AG09309 (cell line): ENCODE results near the gene FAM120AOS.
"Not testable (repeated sequence)": the region's sequence is repeated elsewhere in the genome, so short reads cannot be mapped to it uniquely, and the experiment has no call there.

Source experiments
- DNase-seq: peaks from one replicate; pipeline ENCODE4 v3.0.0-alpha.2; 2010; ENCODE audit warnings: low read depth
- H3K4me3 ChIP-seq: 2 replicates; pipeline ENCODE4 v1.5.1; 2011; ENCODE audit warnings: mild to moderate bottlenecking, low read depth, low read length, moderate library complexity; ENCODE audit not compliant: control insufficient read depth
- CTCF ChIP-seq: IDR thresholded peaks from 2 replicates; pipeline ENCODE4 v1.5.1; 2011; ENCODE audit warnings: mild to moderate bottlenecking, low read depth, low read length, inconsistent platforms; ENCODE audit not compliant: insufficient read depth, control insufficient read depth; ENCODE audit errors: missing control alignments

Gene FAM120AOS

DNA sequence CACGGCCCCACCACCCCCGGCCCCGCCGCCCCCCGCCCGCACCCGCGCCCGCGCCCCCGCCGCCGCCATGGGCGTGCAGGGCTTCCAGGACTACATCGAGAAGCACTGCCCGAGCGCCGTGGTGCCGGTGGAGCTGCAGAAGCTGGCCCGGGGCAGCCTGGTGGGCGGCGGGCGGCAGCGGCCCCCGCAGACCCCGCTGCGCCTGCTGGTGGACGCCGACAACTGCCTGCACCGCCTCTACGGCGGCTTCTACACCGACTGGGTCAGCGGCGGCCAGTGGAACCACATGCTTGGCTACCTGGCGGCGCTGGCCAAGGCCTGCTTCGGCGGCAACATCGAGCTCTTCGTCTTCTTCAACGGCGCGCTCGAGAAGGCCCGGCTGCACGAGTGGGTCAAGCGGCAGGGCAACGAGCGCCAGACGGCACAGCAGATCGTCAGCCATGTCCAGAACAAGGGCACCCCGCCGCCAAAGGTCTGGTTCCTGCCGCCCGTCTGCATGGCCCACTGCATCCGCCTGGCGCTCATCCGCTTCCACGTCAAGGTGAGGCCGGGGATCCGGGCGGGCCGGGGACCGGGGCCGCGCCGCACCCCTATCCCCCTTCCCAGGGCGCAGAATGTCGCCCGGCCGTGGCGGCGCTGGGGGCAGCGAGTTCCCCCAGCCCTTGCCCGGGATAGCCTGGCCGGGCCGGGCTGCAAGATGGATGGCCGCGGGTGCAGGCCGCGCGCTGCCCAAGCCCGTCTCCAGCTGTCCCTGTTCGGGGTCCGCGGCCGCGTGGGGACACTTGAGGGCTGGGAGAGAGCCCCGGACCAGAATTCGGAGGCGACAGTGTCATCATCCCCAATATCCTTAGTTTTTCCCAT, 1.3 kb downstream of the FAM120AOS start:
- H3K4me3 ChIP-seq, result peak overlapping the region; percentile 59
- no peak for DNase-seq
- TF ChIP-seq CTCF, result no peak

GRCh38 chr9:93450945-93451815, 2.2 kb downstream of the FAM120AOS start, which contains the start of gene FAM120A:
Gene FAM120A (plus strand): TSS chr9:93451685. CDS start chr9:93451916, 231 bp downstream.
- DNase-seq, result no peak
- H3K4me3 ChIP-seq, result peak within 1 kb of the TSS; percentile 76
- TF ChIP-seq CTCF, result no peak

GRCh38 chr9:93447655-93448054, 5.7 kb downstream of the FAM120AOS start:
- no peak overlapping the region for H3K4me3 ChIP-seq
- no peak for DNase-seq
- TF ChIP-seq CTCF, result no peak

DNA sequence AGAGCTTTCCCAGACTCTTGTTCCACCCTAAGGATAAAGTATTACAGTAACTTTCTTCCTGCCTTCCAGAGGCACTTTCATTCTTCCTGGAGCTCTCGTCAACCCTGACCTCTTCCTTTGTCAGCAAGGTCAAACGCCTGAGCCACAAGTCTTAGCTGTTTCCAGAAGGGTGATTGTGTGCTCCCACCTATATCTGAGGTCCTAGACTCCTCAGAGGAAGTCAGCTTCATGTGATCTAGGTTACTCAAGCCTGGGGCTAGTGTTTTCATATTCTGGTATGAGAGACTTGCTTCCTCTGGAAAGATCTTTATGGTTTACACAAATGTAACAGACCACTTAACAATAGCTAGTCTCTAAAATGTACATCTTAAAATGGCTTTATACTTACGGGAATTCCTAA, 7.3 kb downstream of the FAM120AOS start:
- no peak overlapping the region for H3K4me3 ChIP-seq
- no peak for DNase-seq
- TF ChIP-seq CTCF, result no peak

DNA sequence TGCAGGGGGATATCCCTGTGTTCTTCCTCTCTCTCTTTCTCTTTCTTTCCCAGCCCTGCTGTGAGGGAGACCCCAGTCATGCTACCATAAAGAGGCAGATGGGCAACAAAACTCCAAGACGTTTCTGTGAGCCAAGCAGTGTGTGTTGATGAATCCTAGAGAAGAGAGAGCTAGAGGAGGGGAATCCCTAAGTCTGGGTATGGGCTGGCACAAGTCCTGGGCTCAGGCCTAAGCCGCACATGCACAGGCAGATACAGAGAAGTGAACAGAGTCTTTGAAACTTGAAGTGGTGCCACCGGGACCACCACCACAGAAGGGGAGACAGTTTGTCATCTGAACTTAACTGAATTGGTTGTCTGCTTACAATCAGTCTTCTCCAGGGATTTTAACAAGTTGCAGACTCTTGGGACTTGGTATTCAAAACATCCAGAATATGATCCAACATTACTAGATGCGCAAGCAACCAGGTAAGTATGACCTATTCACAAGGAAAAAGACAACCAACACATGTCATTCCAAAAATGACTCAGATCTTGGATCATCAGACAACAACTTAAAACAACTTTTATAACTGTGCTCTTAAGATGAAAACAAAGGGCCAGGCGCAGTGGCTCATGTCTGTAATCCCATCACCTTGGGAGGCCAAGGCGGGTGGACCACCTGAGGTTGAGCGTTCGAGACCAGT, 12.3 kb downstream of the FAM120AOS start:
- TF ChIP-seq CTCF, result no peak
- no peak overlapping the region for H3K4me3 ChIP-seq
- no peak for DNase-seq

- not testable (repeated sequence) for DNase-seq, H3K4me3 ChIP-seq
Measured at GRCh38 chr9:93439301-93439700, 14.1 kb downstream of the FAM120AOS start.

DNA sequence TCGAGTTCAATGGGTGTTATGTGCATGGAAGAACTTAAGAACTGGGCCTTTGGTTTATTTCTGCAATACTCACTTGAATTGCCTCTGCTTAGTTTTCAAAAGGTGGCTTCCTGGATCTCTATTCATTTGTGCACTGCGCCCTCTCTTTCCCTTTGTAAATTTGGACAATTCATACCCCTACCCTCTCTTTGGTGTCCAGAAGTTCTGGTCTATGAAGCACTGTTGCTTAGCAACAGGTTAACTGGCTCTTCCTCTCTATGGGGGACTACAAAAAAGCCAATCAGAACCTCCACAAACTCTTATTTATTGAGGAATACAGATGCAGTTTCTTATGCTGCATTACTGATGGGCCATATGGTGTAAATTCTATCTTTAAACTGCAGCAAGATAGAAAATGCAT, 15.4 kb downstream of the FAM120AOS start:
- no peak overlapping the region for H3K4me3 ChIP-seq
- TF ChIP-seq CTCF, result no peak
- no peak for DNase-seq
